OCI-LY7 (cell line): ENCODE results near the gene GRID2. TPM values are rescaled to one million over a fixed set of nuclear protein-coding genes. Genes with fewer than 3 reads are reported as not detected.

ENCODE experiments used
- BruUV-seq: library from RNA; stranded (reverse); fragments of 400-500 nt; replicated peaks from 2 replicates; lab custom pipeline; 2021; lab: Mats Ljungman, UMichigan
- CTCF ChIA-PET: fragments of 300-600 bp; sonication (Branson Sonifier 250); formaldehyde crosslinking; loops from one replicate; lab custom pipeline; 2022; ENCODE audit warnings: antibody characterized with exemption; ENCODE audit not compliant: unreplicated experiment; lab: Charles Lee
- POLR2A ChIA-PET: fragments of 300-600 bp; sonication (Branson Sonifier 250); formaldehyde crosslinking; loops from one replicate; lab custom pipeline; 2022; ENCODE audit warnings: antibody characterized with exemption; lab: Charles Lee
- DNase-seq: peaks from one replicate; pipeline ENCODE4 v3.0.0-alpha.2; 2015; ENCODE audit warnings: low spot score
- H2AFZ ChIP-seq: fragments of 200-600 bp; sonication (generic), shearing (Covaris generic); 2 replicates; pipeline ENCODE4 v1.6.1; 2014; ENCODE audit warnings: mild to moderate bottlenecking, antibody characterized with exemption, low read length, moderate library complexity
- H3K27ac ChIP-seq: fragments of 200-600 bp; sonication (generic); 2 replicates; pipeline ENCODE4 v1.5.1; 2014; ENCODE audit warnings: mixed run types, low read depth, mild to moderate bottlenecking, moderate library complexity, low read length, inconsistent platforms; ENCODE audit not compliant: poor library complexity, severe bottlenecking
- H3K36me3 ChIP-seq: fragments of 200-600 bp; sonication (generic); 2 replicates; pipeline ENCODE4 v1.6.1; 2014; ENCODE audit warnings: mild to moderate bottlenecking, antibody characterized with exemption, low read length, moderate library complexity, mixed read lengths; ENCODE audit not compliant: insufficient read depth
- H3K4me1 ChIP-seq: fragments of 200-600 bp; sonication (generic); 2 replicates; pipeline ENCODE4 v1.5.1; 2014; ENCODE audit warnings: mild to moderate bottlenecking, low read length; ENCODE audit not compliant: insufficient read depth, poor library complexity, severe bottlenecking
- H3K4me2 ChIP-seq: fragments of 200-600 bp; sonication (generic); 2 replicates; pipeline ENCODE4 v1.6.1; 2014; ENCODE audit warnings: mild to moderate bottlenecking, low read length
- H3K4me3 ChIP-seq: fragments of 200-600 bp; sonication (generic); 2 replicates; pipeline ENCODE4 v1.5.1; 2014; ENCODE audit warnings: mild to moderate bottlenecking, low read depth, low read length; ENCODE audit not compliant: poor library complexity, severe bottlenecking
- H3K79me2 ChIP-seq: fragments of 200-600 bp; sonication (generic); 2 replicates; pipeline ENCODE4 v1.6.1; 2016; ENCODE audit warnings: low read depth, mild to moderate bottlenecking, low read length, moderate library complexity, mixed read lengths; ENCODE audit not compliant: insufficient read depth
- H3K9me2 ChIP-seq: fragments of 200-600 bp; sonication (generic); 2 replicates; pipeline ENCODE4 v1.6.1; 2016; ENCODE audit warnings: mild to moderate bottlenecking, low read length, mixed read lengths; ENCODE audit not compliant: insufficient read depth
- H3K9me3 ChIP-seq: fragments of 200-600 bp; sonication (generic); 2 replicates; pipeline ENCODE4 v1.6.1; 2014; ENCODE audit warnings: mild to moderate bottlenecking, mixed run types, low read length, mixed read lengths
- H4K20me1 ChIP-seq: fragments of 200-600 bp; sonication (generic); 2 replicates; pipeline ENCODE4 v1.6.1; 2014; ENCODE audit warnings: mild to moderate bottlenecking, antibody characterized with exemption, low read length, moderate library complexity, mixed read lengths; ENCODE audit not compliant: insufficient read depth
- EZH2phosphoT487 ChIP-seq: fragments of 200-600 bp; sonication (generic); IDR thresholded peaks from 2 replicates; pipeline ENCODE4 v1.6.1; 2018; ENCODE audit warnings: low read depth, borderline replicate concordance, mild to moderate bottlenecking, mixed run types, antibody characterized with exemption, low read length, moderate library complexity, mixed read lengths
- intact Hi-C: fragments of 100-400 bp; cut with micrococcal nuclease; formaldehyde crosslinking; loops from one replicate; pipeline ENCODE4 v1.10.0; 2022; ENCODE audit not compliant: unreplicated experiment
- total RNA-seq, 2 experiments: library from RNA; depleted of rRNA in 1 of 2; stranded (reverse); fragments of >200 nt in 1 of 2; shearing (Covaris generic) in 1 of 2; gene quantifications; 2 replicates each; pipeline ENCODE4 v1.2.3, GENCODE V29; 2014 to 2022
- TF ChIP-seq, protein P1 (sequence below): fragments of 200-600 bp; sonication (generic); conservative IDR thresholded peaks from 2 replicates; pipeline ENCODE4 v1.5.1; 2014; ENCODE audit warnings: mild to moderate bottlenecking, antibody characterized with exemption, low read length, moderate library complexity, mixed read lengths

GRID2 gene
- total RNA-seq, 2 experiments from 2014 or later: not detected

DNA sequence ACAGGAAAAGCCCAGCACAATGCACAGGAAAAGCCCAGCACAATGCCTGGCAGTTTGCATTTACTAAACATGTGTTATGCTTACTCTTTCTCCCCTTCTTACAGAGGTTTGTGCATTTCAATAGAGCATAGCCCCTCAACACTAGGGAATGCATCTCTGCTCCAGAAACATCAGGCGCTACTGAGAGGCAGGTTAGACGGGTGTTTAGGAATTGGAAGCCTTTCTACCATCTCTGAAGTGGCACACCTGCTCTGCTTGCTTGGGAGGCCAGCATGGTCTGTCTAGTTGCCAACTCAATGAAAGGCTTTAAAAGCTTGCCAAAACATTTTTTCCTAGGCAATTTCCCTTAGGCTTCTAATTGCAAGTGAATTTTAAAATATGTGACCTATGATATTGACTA, 55.7 kb downstream of the GRID2 start:
- intact Hi-C loops: no loop called here

DNA sequence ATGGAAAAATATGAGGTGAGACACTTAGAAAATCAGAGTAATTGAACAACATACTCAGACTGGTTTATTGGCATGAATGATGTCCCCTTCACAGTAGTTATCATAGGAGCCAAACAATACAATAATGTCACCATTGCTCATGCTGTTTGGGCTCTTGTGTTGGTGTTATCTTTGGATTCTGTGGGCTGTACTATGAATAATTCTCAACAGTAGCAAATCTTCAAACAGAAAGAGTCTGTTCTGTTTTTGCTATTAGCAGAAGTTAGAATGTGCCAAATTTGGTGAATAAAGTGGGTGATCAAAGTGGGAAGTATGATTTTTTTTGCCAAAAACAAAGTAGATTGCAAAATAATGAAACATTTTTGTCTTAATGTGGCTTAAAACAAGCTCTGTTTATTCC, 58.3 kb downstream of the GRID2 start:
- no peaks in the 10 kb centered on the region for H3K36me3 ChIP-seq
- POLR2A ChIA-PET: interaction anchor here (0.7 kb wide), 1 partner anchor 9 kb away, joined by 3 read pairs; no protein-coding TSS in a partner anchor
- no peak for TF ChIP-seq EZH2phosphoT487
- TF ChIP-seq, protein P1, sequence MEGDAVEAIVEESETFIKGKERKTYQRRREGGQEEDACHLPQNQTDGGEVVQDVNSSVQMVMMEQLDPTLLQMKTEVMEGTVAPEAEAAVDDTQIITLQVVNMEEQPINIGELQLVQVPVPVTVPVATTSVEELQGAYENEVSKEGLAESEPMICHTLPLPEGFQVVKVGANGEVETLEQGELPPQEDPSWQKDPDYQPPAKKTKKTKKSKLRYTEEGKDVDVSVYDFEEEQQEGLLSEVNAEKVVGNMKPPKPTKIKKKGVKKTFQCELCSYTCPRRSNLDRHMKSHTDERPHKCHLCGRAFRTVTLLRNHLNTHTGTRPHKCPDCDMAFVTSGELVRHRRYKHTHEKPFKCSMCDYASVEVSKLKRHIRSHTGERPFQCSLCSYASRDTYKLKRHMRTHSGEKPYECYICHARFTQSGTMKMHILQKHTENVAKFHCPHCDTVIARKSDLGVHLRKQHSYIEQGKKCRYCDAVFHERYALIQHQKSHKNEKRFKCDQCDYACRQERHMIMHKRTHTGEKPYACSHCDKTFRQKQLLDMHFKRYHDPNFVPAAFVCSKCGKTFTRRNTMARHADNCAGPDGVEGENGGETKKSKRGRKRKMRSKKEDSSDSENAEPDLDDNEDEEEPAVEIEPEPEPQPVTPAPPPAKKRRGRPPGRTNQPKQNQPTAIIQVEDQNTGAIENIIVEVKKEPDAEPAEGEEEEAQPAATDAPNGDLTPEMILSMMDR: no peak
- no peaks in the 10 kb centered on the region for H3K79me2 ChIP-seq
- no peaks in the 10 kb centered on the region for H4K20me1 ChIP-seq
- no peak overlapping the region for H3K27ac ChIP-seq
- CTCF ChIA-PET: no interaction called here
- no TSS peak for BruUV-seq
- H2AFZ ChIP-seq: no peak overlapping the region
- intact Hi-C loops: no loop called here
- no peak overlapping the region for H3K4me3 ChIP-seq
- no peak for DNase-seq
- H3K9me2 ChIP-seq: no peaks in the 10 kb centered on the region
- H3K4me1 ChIP-seq: no peaks in the 10 kb centered on the region
- H3K9me3 ChIP-seq: no peaks in the 10 kb centered on the region
- H3K4me2 ChIP-seq: no peak overlapping the region

More for the DNA sequence above, 55.7 kb downstream of the GRID2 start:
- Histone ChIP-seq H3K4me1 (no peaks in the 10 kb centered on the region), H3K4me2 (no peak overlapping the region), H3K9me3 (no peaks in the 10 kb centered on the region), H3K36me3 (no peaks in the 10 kb centered on the region), H3K4me3 (no peak overlapping the region), H4K20me1 (no peaks in the 10 kb centered on the region), H3K9me2 (no peaks in the 10 kb centered on the region), H3K27ac (no peak overlapping the region), H2AFZ (no peak overlapping the region), H3K79me2 (no peaks in the 10 kb centered on the region)
- DNase-seq: no peak
- no peak for TF ChIP-seq EZH2phosphoT487
- TF ChIP-seq, protein P1: no peak
- POLR2A ChIA-PET: no interaction called here
- CTCF ChIA-PET: no interaction called here
- BruUV-seq: no TSS peak

DNA sequence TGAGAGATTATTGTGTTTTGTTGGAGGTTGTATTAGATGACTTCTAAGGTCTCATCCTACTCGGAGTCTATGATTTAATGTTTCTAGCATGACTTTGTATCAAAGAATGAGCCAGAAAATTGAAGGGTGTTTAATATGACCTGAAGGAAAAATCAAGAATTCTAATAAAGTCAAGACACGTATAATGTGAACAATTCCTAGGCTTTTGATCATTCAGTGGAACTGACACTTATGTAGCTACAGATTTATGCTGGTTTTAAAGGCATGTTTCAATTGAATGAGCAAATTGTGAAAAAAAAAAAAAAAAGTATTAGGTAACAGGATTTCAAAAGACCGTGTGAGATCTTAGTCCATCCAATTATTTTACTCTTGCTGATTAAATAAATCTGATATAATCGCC, 64.9 kb downstream of the GRID2 start:
- Histone ChIP-seq H4K20me1 (no peaks in the 10 kb centered on the region), H3K36me3 (no peaks in the 10 kb centered on the region), H3K4me3 (no peak overlapping the region), H3K4me1 (no peaks in the 10 kb centered on the region), H3K9me2 (no peaks in the 10 kb centered on the region), H3K4me2 (no peak overlapping the region), H3K79me2 (no peaks in the 10 kb centered on the region), H3K27ac (no peak overlapping the region), H3K9me3 (no peaks in the 10 kb centered on the region), H2AFZ (no peak overlapping the region)
- intact Hi-C loops: no loop called here
- DNase-seq: no peak
- ChIA-PET CTCF (no interaction called here), POLR2A (interaction anchor here (0.6 kb wide), 2 partner anchors 40 to 370 kb away, joined by 3 read pairs; no protein-coding TSS in a partner anchor)
- no TSS peak for BruUV-seq
- TF ChIP-seq, protein P1: no peak
- TF ChIP-seq EZH2phosphoT487: no peak
